ENCODE results near the gene GPC6. TPM values are rescaled to one million over a fixed set of nuclear protein-coding genes. Genes with fewer than 3 reads are reported as not detected.

The GPC6 gene
- total RNA-seq, 1 experiment from 2014 or later = not detected

GRCh38 chr13:94315188-94315587, 1088.6 kb downstream of the GPC6 start:
- no peaks in the 10 kb centered on the region for H3K36me3 ChIP-seq (ENCODE audit: low read depth)
- no peaks in the 10 kb centered on the region for H3K4me1 ChIP-seq (replicated peaks; ENCODE audit: insufficient read depth)
- no peak overlapping the region for H3K4me3 ChIP-seq
- TF ChIP-seq CTCF (conservative IDR thresholded peaks at IDR 0.05) (no peak), EZH2 (IDR thresholded peaks at IDR 0.05; ENCODE audit: low read depth) (no peak)
- H3K27me3 ChIP-seq (ENCODE audit: insufficient read depth, low read depth) = no peaks in the 10 kb centered on the region
- POLR2A ChIA-PET (ENCODE audit: unreplicated experiment) = no interaction called here
- no peak overlapping the region for H3K27ac ChIP-seq
- no peak for DNase-seq
- no peaks in the 10 kb centered on the region for H3F3A ChIP-seq (ENCODE audit: insufficient read depth, low read depth)
- BruUV-seq (replicated peaks) = no TSS peak
- no peak overlapping the region for H3K4me2 ChIP-seq
- H3K9me3 ChIP-seq (ENCODE audit: insufficient read depth, low read depth) = no peaks in the 10 kb centered on the region
- H3K79me2 ChIP-seq (ENCODE audit: low read depth) = no peaks in the 10 kb centered on the region
- CTCF ChIA-PET = no interaction called here
- H4K20me1 ChIP-seq (ENCODE audit: insufficient read depth) = no peaks in the 10 kb centered on the region
- intact Hi-C loops (cut with micrococcal nuclease; ENCODE audit: unreplicated experiment) = no loop called here
- 0 out of 2 replicates have a peak, but pooled peaks cover 3% of the 10 kb centered on the region for H3K9me2 ChIP-seq (ENCODE audit: insufficient read depth)
- H2AFZ ChIP-seq = no peak overlapping the region

DNA sequence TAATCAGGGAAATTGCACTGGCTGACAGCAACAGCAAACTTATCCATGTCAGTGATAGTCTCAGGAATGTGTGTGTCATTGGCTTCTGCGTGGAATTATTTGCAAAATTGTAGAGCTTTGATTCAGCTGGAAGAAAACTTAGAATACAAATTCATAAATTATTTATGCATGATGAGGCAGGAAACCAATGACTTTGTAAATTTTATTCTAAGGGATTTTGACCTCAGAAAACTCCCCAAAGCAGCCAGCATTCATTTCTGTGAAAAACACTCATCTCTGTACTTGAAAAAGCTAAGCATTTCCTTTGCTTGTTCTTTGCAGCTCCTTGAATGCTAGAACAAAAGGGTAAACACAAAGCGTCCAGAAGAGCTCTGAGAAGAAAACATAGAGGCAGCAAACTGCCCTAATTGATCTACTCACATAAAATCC, 1090.5 kb downstream of the GPC6 start:
- TF ChIP-seq CTCF (conservative IDR thresholded peaks at IDR 0.05) (no peak), EZH2 (IDR thresholded peaks at IDR 0.05; ENCODE audit: low read depth) (no peak)
- intact Hi-C loops (cut with micrococcal nuclease; ENCODE audit: unreplicated experiment) = no loop called here
- no TSS peak for BruUV-seq (replicated peaks)
- DNase-seq = no peak
- H3K79me2 ChIP-seq (ENCODE audit: low read depth) = no peaks in the 10 kb centered on the region
- H3K9me3 ChIP-seq (ENCODE audit: insufficient read depth, low read depth) = no peaks in the 10 kb centered on the region
- H3K4me3 ChIP-seq = no peak overlapping the region
- no peak overlapping the region for H3K4me2 ChIP-seq
- CTCF ChIA-PET = no interaction called here
- no peaks in the 10 kb centered on the region for H3K4me1 ChIP-seq (replicated peaks; ENCODE audit: insufficient read depth)
- no peaks in the 10 kb centered on the region for H3K36me3 ChIP-seq (ENCODE audit: low read depth)
- no peaks in the 10 kb centered on the region for H3K27me3 ChIP-seq (ENCODE audit: insufficient read depth, low read depth)
- H3K9me2 ChIP-seq (ENCODE audit: insufficient read depth) = 0 out of 2 replicates have a peak, but pooled peaks cover 3% of the 10 kb centered on the region
- H2AFZ ChIP-seq = no peak overlapping the region
- no peaks in the 10 kb centered on the region for H4K20me1 ChIP-seq (ENCODE audit: insufficient read depth)
- no peak overlapping the region for H3K27ac ChIP-seq
- H3F3A ChIP-seq (ENCODE audit: insufficient read depth, low read depth) = no peaks in the 10 kb centered on the region
- POLR2A ChIA-PET (ENCODE audit: unreplicated experiment) = no interaction called here

DNA sequence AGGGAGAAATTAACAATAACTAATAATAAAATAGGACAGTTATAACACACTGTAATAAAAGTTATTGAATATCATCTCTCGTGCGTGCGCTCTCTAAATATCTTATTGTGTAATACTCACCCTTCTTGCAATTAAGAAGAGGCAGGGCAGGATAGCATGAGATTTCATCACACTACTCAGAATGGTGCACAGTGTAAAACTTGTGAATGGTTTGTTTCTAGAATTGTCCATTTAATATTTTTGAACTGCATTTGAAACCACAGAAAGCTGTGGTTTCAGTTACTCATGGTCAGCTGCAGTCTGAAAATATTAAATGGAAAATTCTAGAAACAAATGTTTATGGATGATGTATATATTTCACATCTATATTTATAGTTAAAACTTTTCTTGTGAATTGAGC, 1091.8 kb downstream of the GPC6 start:
- Histone ChIP-seq H4K20me1 (ENCODE audit: insufficient read depth) (no peaks in the 10 kb centered on the region), H3K9me3 (ENCODE audit: insufficient read depth, low read depth) (no peaks in the 10 kb centered on the region), H3K27ac (no peak overlapping the region), H3F3A (ENCODE audit: insufficient read depth, low read depth) (no peaks in the 10 kb centered on the region), H3K4me2 (no peak overlapping the region), H3K9me2 (ENCODE audit: insufficient read depth) (0 out of 2 replicates have a peak, but pooled peaks cover 3% of the 10 kb centered on the region), H3K4me1 (replicated peaks; ENCODE audit: insufficient read depth) (no peaks in the 10 kb centered on the region), H2AFZ (no peak overlapping the region), H3K79me2 (ENCODE audit: low read depth) (no peaks in the 10 kb centered on the region), H3K36me3 (ENCODE audit: low read depth) (no peaks in the 10 kb centered on the region), H3K27me3 (ENCODE audit: insufficient read depth, low read depth) (no peaks in the 10 kb centered on the region), H3K4me3 (no peak overlapping the region)
- DNase-seq = no peak
- CTCF ChIA-PET = no interaction called here
- TF ChIP-seq CTCF (conservative IDR thresholded peaks at IDR 0.05) (no peak), EZH2 (IDR thresholded peaks at IDR 0.05; ENCODE audit: low read depth) (no peak)
- intact Hi-C loops (cut with micrococcal nuclease; ENCODE audit: unreplicated experiment) = no loop called here
- POLR2A ChIA-PET (ENCODE audit: unreplicated experiment) = no interaction called here
- BruUV-seq (replicated peaks) = no TSS peak
